Hepatocyte (in vitro differentiated cells): ENCODE results near the gene SUCLG2. TPM values are rescaled to one million over a fixed set of nuclear protein-coding genes. Genes with fewer than 3 reads are reported as not detected.

ENCODE experiments used
- DNase-seq: peaks from one replicate; pipeline ENCODE4 v3.0.0-alpha.2; 2016; ENCODE audit warnings: low spot score
- H2AFZ ChIP-seq: fragments of 200-600 bp; sonication (generic); 2 replicates; pipeline ENCODE4 v1.6.0; 2016; ENCODE audit warnings: antibody characterized with exemption, mild to moderate bottlenecking
- H3K27ac ChIP-seq: fragments of 200-600 bp; sonication (generic); 2 replicates; pipeline ENCODE4 v1.5.1; 2016; ENCODE audit warnings: mild to moderate bottlenecking
- H3K27me3 ChIP-seq: fragments of 200-600 bp; sonication (generic); 2 replicates; pipeline ENCODE4 v1.6.1; 2016
- H3K36me3 ChIP-seq: fragments of 200-600 bp; sonication (generic); replicated peaks from 2 replicates; pipeline ENCODE4 v1.5.1; 2016; ENCODE audit warnings: low read depth; ENCODE audit not compliant: insufficient read depth
- H3K4me1 ChIP-seq: fragments of 200-600 bp; sonication (generic); 2 replicates; pipeline ENCODE4 v1.5.1; 2016; ENCODE audit warnings: mild to moderate bottlenecking, moderate library complexity; ENCODE audit not compliant: insufficient read depth
- H3K4me2 ChIP-seq: fragments of 200-600 bp; sonication (generic); 2 replicates; pipeline ENCODE4 v1.6.0; 2016
- H3K4me3 ChIP-seq: fragments of 200-600 bp; sonication (generic); 2 replicates; pipeline ENCODE4 v1.5.1; 2016; ENCODE audit warnings: mild to moderate bottlenecking
- H3K79me2 ChIP-seq: fragments of 200-600 bp; sonication (generic); 2 replicates; pipeline ENCODE4 v1.6.0; 2017; ENCODE audit warnings: mild to moderate bottlenecking
- H3K9me2 ChIP-seq: fragments of 200-600 bp; sonication (generic); replicated peaks from 2 replicates; pipeline ENCODE4 v1.6.0; 2017; ENCODE audit warnings: mild to moderate bottlenecking; ENCODE audit not compliant: insufficient read depth
- H3K9me3 ChIP-seq: fragments of 200-600 bp; sonication (generic); 2 replicates; pipeline ENCODE4 v1.5.1; 2016; ENCODE audit warnings: low read depth, mild to moderate bottlenecking
- H4K20me1 ChIP-seq: fragments of 200-600 bp; sonication (generic); 2 replicates; pipeline ENCODE4 v1.6.0; 2016; ENCODE audit warnings: mild to moderate bottlenecking; ENCODE audit not compliant: insufficient read depth, poor library complexity, severe bottlenecking
- CTCF ChIP-seq: fragments of 200-600 bp; sonication (generic); IDR thresholded peaks from 2 replicates; pipeline ENCODE4 v1.5.1; 2016; ENCODE audit warnings: antibody characterized with exemption, mild to moderate bottlenecking; ENCODE audit not compliant: poor library complexity
- EZH2 ChIP-seq: fragments of 200-600 bp; sonication (generic); IDR thresholded peaks from 2 replicates; pipeline ENCODE4 v1.6.1; 2016; ENCODE audit warnings: antibody characterized with exemption, mild to moderate bottlenecking, borderline replicate concordance
- EZH2phosphoT487 ChIP-seq: fragments of 200-600 bp; sonication (generic); IDR thresholded peaks from one replicate; pipeline ENCODE4 v1.6.1; 2018; ENCODE audit warnings: antibody characterized with exemption, mild to moderate bottlenecking, low read depth, moderate library complexity; ENCODE audit not compliant: unreplicated experiment, severe bottlenecking
- WGBS: methylation state at CpG from one replicate; pipeline ENCODE4 v1.1.6; 2016; ENCODE audit warnings: low lambda C conversion rate; ENCODE audit errors: missing lambda C conversion rate; 5-methylcytosine and 5-hydroxymethylcytosine counted together
- polyA plus RNA-seq: library from polyadenylated mRNA; unstranded; fragments of >200 nt; fragmentation: Nextera tagmentation; extraction: Ambion mirVana; gene quantifications from 2 replicates; pipeline ENCODE4 v1.2.1, GENCODE V29; 2016
- total RNA-seq: library from RNA; depleted of rRNA; stranded (reverse); fragments of >200 nt; gene quantifications from 2 replicates; pipeline ENCODE4 v1.2.3, GENCODE V29; 2014

Gene SUCLG2
- total and polyA plus RNA-seq, 2 experiments from 2014 or later = 58.0 to 94.2 TPM

- H3K4me3 ChIP-seq = no peak overlapping the region
- H3K4me1 ChIP-seq = no peaks in the 10 kb centered on the region
- no peak for DNase-seq
- no peaks in the 10 kb centered on the region for H3K27me3 ChIP-seq
- no peaks in the 10 kb centered on the region for H3K9me2 ChIP-seq
- WGBS = 97% methylated on average over 1 of the region's 1 CpG
- H4K20me1 ChIP-seq = no peaks in the 10 kb centered on the region
- no peak for TF ChIP-seq EZH2phosphoT487
- TF ChIP-seq CTCF = no peak
- no peaks in the 10 kb centered on the region for H3K79me2 ChIP-seq
- no peak overlapping the region for H3K4me2 ChIP-seq
- no peaks in the 10 kb centered on the region for H3K9me3 ChIP-seq
- no peak overlapping the region for H3K27ac ChIP-seq
- H3K36me3 ChIP-seq = no peaks in the 10 kb centered on the region
- no peak overlapping the region for H2AFZ ChIP-seq
These were observed 163.8 kb downstream of the SUCLG2 start for GRCh38 chr3:67490658-67491057.

- Histone ChIP-seq H4K20me1 (no peaks in the 10 kb centered on the region), H3K27ac (peak overlapping the region; percentile 20), H3K36me3 (no peaks in the 10 kb centered on the region), H3K79me2 (no peaks in the 10 kb centered on the region), H3K4me3 (no peak overlapping the region), H3K4me1 (no peaks in the 10 kb centered on the region), H3K9me3 (no peaks in the 10 kb centered on the region), H3K27me3 (no peaks in the 10 kb centered on the region), H3K4me2 (no peak overlapping the region), H2AFZ (no peak overlapping the region), H3K9me2 (no peaks in the 10 kb centered on the region)
- no peak for DNase-seq
- TF ChIP-seq CTCF = no peak
- WGBS = 41% methylated on average over 4 of the region's 4 CpGs
These were observed 164.6 kb downstream of the SUCLG2 start for GRCh38 chr3:67489816-67490215.

- WGBS = 87% methylated on average over 1 of the region's 1 CpG
These were observed 166.8 kb downstream of the SUCLG2 start for GRCh38 chr3:67487564-67488114.

More at GRCh38 chr3:67487564-67488114, 166.8 kb downstream of the SUCLG2 start:
- Histone ChIP-seq H3K36me3 (no peaks in the 10 kb centered on the region), H3K4me1 (no peaks in the 10 kb centered on the region), H2AFZ (no peak overlapping the region), H3K9me3 (no peaks in the 10 kb centered on the region), H3K4me2 (no peak overlapping the region), H3K27ac (no peak overlapping the region), H3K4me3 (no peak overlapping the region), H3K79me2 (no peaks in the 10 kb centered on the region), H4K20me1 (no peaks in the 10 kb centered on the region), H3K9me2 (no peaks in the 10 kb centered on the region), H3K27me3 (no peaks in the 10 kb centered on the region)
- TF ChIP-seq EZH2 (no peak), CTCF (no peak), EZH2phosphoT487 (no peak)
- no peak for DNase-seq
